Activated T-helper 1 cell treated with anti-CD3 and anti-CD28 coated beads, Interleukin-12 subunit alpha, Interleukin-12 subunit beta, Interleukin-2, Interleukin-4 antibody, amounts not matched to agents 30 ng/mL and 10 ng/mL and 1 ng/mL, durations not matched to agents 14 hours and 24 hours and 36 hours (primary cell): ENCODE measurements around the gene CALR3. TPM values are rescaled to one million over a fixed set of nuclear protein-coding genes. Genes with fewer than 3 reads are reported as not detected.
"Not testable (repeated sequence)": the region's sequence is repeated elsewhere in the genome, so short reads cannot be mapped to it uniquely, and the experiment has no call there.

Experiments used
- DNase-seq: peaks from one replicate; pipeline ENCODE4 v3.0.0; 2021; ENCODE audit warnings: low spot score
- H3K27ac Mint-ChIP-seq: one replicate; pipeline ENCODE4 v1.8.0; 2021; ENCODE audit warnings: mild to moderate bottlenecking, mixed read lengths
- H3K27me3 Mint-ChIP-seq: one replicate; pipeline ENCODE4 v1.8.0; 2022; ENCODE audit warnings: mild to moderate bottlenecking, moderate library complexity, mixed read lengths; ENCODE audit not compliant: insufficient read depth
- H3K36me3 Mint-ChIP-seq: one replicate; pipeline ENCODE4 v1.8.0; 2021; ENCODE audit warnings: low read depth, mixed read lengths
- H3K4me1 Mint-ChIP-seq: one replicate; pipeline ENCODE4 v1.8.0; 2021; ENCODE audit warnings: low read depth, mixed read lengths
- H3K4me3 Mint-ChIP-seq: one replicate; pipeline ENCODE4 v1.8.0; 2021; ENCODE audit warnings: mild to moderate bottlenecking, moderate library complexity, mixed read lengths
- H3K9me3 Mint-ChIP-seq: one replicate; pipeline ENCODE4 v1.8.0; 2021; ENCODE audit warnings: mixed read lengths
- intact Hi-C: fragments of 100-400 bp; cut with micrococcal nuclease; formaldehyde crosslinking; loops from one replicate; pipeline ENCODE4 v1.15.1; 2024
- total RNA-seq: library from RNA; stranded (reverse); gene quantifications from 2 replicates; pipeline ENCODE4 v1.2.3, GENCODE V29; 2022

Gene CALR3
- total RNA-seq, 1 donor from 2014 or later, result not detected

- Mint-ChIP-seq H3K4me3 (no peak overlapping the region), H3K27ac (no peak overlapping the region), H3K9me3 (no peaks in the 10 kb centered on the region), H3K27me3 (no peaks in the 10 kb centered on the region), H3K4me1 (peaks cover 41% of the 10 kb centered on the region), H3K36me3 (peaks cover 11% of the 10 kb centered on the region)
- intact Hi-C loops, result no loop called here
- DNase-seq, result no peak
These were observed 28.4 kb downstream of the CALR3 start for GRCh38 chr19:16467581-16467980.

- H3K4me3 Mint-ChIP-seq, DNase-seq, H3K27me3 Mint-ChIP-seq, H3K27ac Mint-ChIP-seq, H3K9me3 Mint-ChIP-seq, intact Hi-C loops: not testable (repeated sequence)
- peaks cover 11% of the 10 kb centered on the region for H3K36me3 Mint-ChIP-seq
- H3K4me1 Mint-ChIP-seq, result peaks cover 41% of the 10 kb centered on the region
These were observed 29.1 kb downstream of the CALR3 start for GRCh38 chr19:16466802-16467427.

- DNase-seq, result no peak
- intact Hi-C loops, result no loop called here
- Mint-ChIP-seq H3K4me1 (peaks cover 31% of the 10 kb centered on the region), H3K27me3 (no peaks in the 10 kb centered on the region), H3K9me3 (no peaks in the 10 kb centered on the region), H3K36me3 (peaks cover 11% of the 10 kb centered on the region), H3K4me3 (no peak overlapping the region), H3K27ac (no peak overlapping the region)
These were observed 30.7 kb downstream of the CALR3 start for GRCh38 chr19:16465239-16465638.

GRCh38 chr19:16463991-16464575 lies 31.9 kb downstream of the CALR3 start:
- intact Hi-C loops, result no loop called here
- Mint-ChIP-seq H3K27ac (no peak overlapping the region), H3K27me3 (no peaks in the 10 kb centered on the region), H3K9me3 (no peaks in the 10 kb centered on the region), H3K4me3 (no peak overlapping the region), H3K36me3 (peaks cover 9% of the 10 kb centered on the region), H3K4me1 (peaks cover 26% of the 10 kb centered on the region)
- no peak for DNase-seq

GRCh38 chr19:16463341-16463990 lies 32.5 kb downstream of the CALR3 start:
- Mint-ChIP-seq H3K9me3 (no peaks in the 10 kb centered on the region), H3K27me3 (no peaks in the 10 kb centered on the region), H3K4me3 (no peak overlapping the region), H3K36me3 (peaks cover 11% of the 10 kb centered on the region), H3K4me1 (peaks cover 30% of the 10 kb centered on the region), H3K27ac (no peak overlapping the region)
- DNase-seq, result no peak
- intact Hi-C loops, result no loop called here

GRCh38 chr19:16462757-16463250 lies 33.2 kb downstream of the CALR3 start:
- Mint-ChIP-seq H3K4me1 (peaks cover 34% of the 10 kb centered on the region), H3K27ac (no peak overlapping the region), H3K27me3 (no peaks in the 10 kb centered on the region), H3K36me3 (peaks cover 12% of the 10 kb centered on the region), H3K4me3 (no peak overlapping the region), H3K9me3 (no peaks in the 10 kb centered on the region)
- no peak for DNase-seq
- intact Hi-C loops, result no loop called here

GRCh38 chr19:16461630-16462051 lies 34.3 kb downstream of the CALR3 start:
- H3K27ac Mint-ChIP-seq, result no peak overlapping the region
- H3K4me1 Mint-ChIP-seq, result peaks cover 36% of the 10 kb centered on the region
- intact Hi-C loops, result no loop called here
- no peak for DNase-seq
- peaks cover 14% of the 10 kb centered on the region for H3K36me3 Mint-ChIP-seq
- H3K9me3 Mint-ChIP-seq, result no peaks in the 10 kb centered on the region
- no peaks in the 10 kb centered on the region for H3K27me3 Mint-ChIP-seq
- no peak overlapping the region for H3K4me3 Mint-ChIP-seq

GRCh38 chr19:16460454-16460853 lies 35.5 kb downstream of the CALR3 start:
- Mint-ChIP-seq H3K27ac (no peak overlapping the region), H3K9me3 (no peaks in the 10 kb centered on the region), H3K27me3 (no peaks in the 10 kb centered on the region), H3K4me3 (no peak overlapping the region), H3K36me3 (peaks cover 15% of the 10 kb centered on the region), H3K4me1 (peaks cover 35% of the 10 kb centered on the region)
- no peak for DNase-seq
- intact Hi-C loops, result no loop called here

- Mint-ChIP-seq H3K27me3 (no peaks in the 10 kb centered on the region), H3K9me3 (no peaks in the 10 kb centered on the region), H3K36me3 (peaks cover 15% of the 10 kb centered on the region), H3K4me1 (peaks cover 35% of the 10 kb centered on the region), H3K27ac (no peak overlapping the region), H3K4me3 (no peak overlapping the region)
- intact Hi-C loops, result no loop called here
- no peak for DNase-seq
These were observed 36.3 kb downstream of the CALR3 start for GRCh38 chr19:16459680-16460079.

GRCh38 chr19:16458391-16459341 lies 37.3 kb downstream of the CALR3 start:
- DNase-seq, result no peak
- no peaks in the 10 kb centered on the region for H3K27me3 Mint-ChIP-seq
- peaks cover 31% of the 10 kb centered on the region for H3K4me1 Mint-ChIP-seq
- peaks cover 12% of the 10 kb centered on the region for H3K36me3 Mint-ChIP-seq
- H3K4me3 Mint-ChIP-seq, result no peak overlapping the region
- H3K27ac Mint-ChIP-seq, result peak overlapping the region; percentile 6
- no peaks in the 10 kb centered on the region for H3K9me3 Mint-ChIP-seq
- intact Hi-C loops, result no loop called here

- Mint-ChIP-seq H3K4me3 (no peak overlapping the region), H3K36me3 (peaks cover 8% of the 10 kb centered on the region), H3K27ac (no peak overlapping the region), H3K9me3 (no peaks in the 10 kb centered on the region), H3K4me1 (peaks cover 24% of the 10 kb centered on the region), H3K27me3 (no peaks in the 10 kb centered on the region)
- no peak for DNase-seq
- intact Hi-C loops, result no loop called here
These were observed 38.0 kb downstream of the CALR3 start for GRCh38 chr19:16457954-16458331.

- intact Hi-C loops, result no loop called here
- peaks cover 8% of the 10 kb centered on the region for H3K36me3 Mint-ChIP-seq
- no peak overlapping the region for H3K4me3 Mint-ChIP-seq
- H3K27ac Mint-ChIP-seq, result no peak overlapping the region
- H3K27me3 Mint-ChIP-seq, result no peaks in the 10 kb centered on the region
- no peak for DNase-seq
- peaks cover 24% of the 10 kb centered on the region for H3K4me1 Mint-ChIP-seq
- H3K9me3 Mint-ChIP-seq, result no peaks in the 10 kb centered on the region
These were observed 38.6 kb downstream of the CALR3 start for GRCh38 chr19:16457195-16457953.
